Muscle layer of duodenum (tissue), 2 donors: ENCODE measurements around the gene STARD3NL.

Experiments
- H3K27ac ChIP-seq: one replicate; pipeline ENCODE4 v1.7.0; 2013; ENCODE audit warnings: mild to moderate bottlenecking, low read length
- H3K27me3 ChIP-seq: one replicate; pipeline ENCODE4 v1.7.0; 2013; ENCODE audit warnings: low read depth, mild to moderate bottlenecking, control low read depth, low read length
- H3K36me3 ChIP-seq, 2 donors: one replicate each; pipeline ENCODE4 v1.7.0; 2013; ENCODE audit warnings: low read length in 2 of 2, control low read depth in 1 of 2, mild to moderate bottlenecking in 1 of 2; ENCODE audit not compliant: insufficient read depth in 2 of 2, control insufficient read depth in 1 of 2
- H3K4me1 ChIP-seq, 2 donors: one replicate each; pipeline ENCODE4 v1.7.0; 2013; ENCODE audit warnings: low read length in 2 of 2, mild to moderate bottlenecking in 2 of 2, control low read depth in 1 of 2, moderate library complexity in 1 of 2; ENCODE audit not compliant: insufficient read depth in 2 of 2, control insufficient read depth in 1 of 2
- H3K4me3 ChIP-seq, 2 donors: one replicate each; pipeline ENCODE4 v1.7.0; 2013; ENCODE audit warnings: low read length in 2 of 2, low read depth in 1 of 2, mild to moderate bottlenecking in 1 of 2
- H3K9me3 ChIP-seq, 2 donors: one replicate each; pipeline ENCODE4 v1.7.0; 2013; ENCODE audit warnings: low read length in 2 of 2, control low read depth in 1 of 2, mild to moderate bottlenecking in 1 of 2; ENCODE audit not compliant: control insufficient read depth in 1 of 2
- donor health status: healthy.

The STARD3NL gene

GRCh38 chr7:38199782-38200181 lies 21.7 kb downstream of the STARD3NL start:
- Histone ChIP-seq H3K4me3 (no peak overlapping the region), H3K27me3 (no peaks in the 10 kb centered on the region), H3K9me3 (no peaks in the 10 kb centered on the region), H3K4me1 (peaks cover 4 to 37% of the 10 kb centered on the region in 2 donors), H3K27ac (no peak overlapping the region), H3K36me3 (no peaks in the 10 kb centered on the region)

- Histone ChIP-seq H3K9me3 (no peaks in the 10 kb centered on the region), H3K27ac (no peak overlapping the region), H3K27me3 (no peaks in the 10 kb centered on the region), H3K4me3 (no peak overlapping the region), H3K36me3 (peaks cover 0 to 6% of the 10 kb centered on the region in 2 donors), H3K4me1 (no peaks in the 10 kb centered on the region)
Observed at GRCh38 chr7:38206071-38206470, 28.0 kb downstream of the STARD3NL start.

- H3K27ac ChIP-seq = no peak overlapping the region
- no peaks in the 10 kb centered on the region for H3K9me3 ChIP-seq
- peaks cover 0 to 9% of the 10 kb centered on the region in 2 donors for H3K4me1 ChIP-seq
- H3K36me3 ChIP-seq = peaks cover 0 to 6% of the 10 kb centered on the region in 2 donors
- H3K4me3 ChIP-seq = no peak overlapping the region
- no peaks in the 10 kb centered on the region for H3K27me3 ChIP-seq
Observed at GRCh38 chr7:38207843-38208242, 29.8 kb downstream of the STARD3NL start.

- no peaks in the 10 kb centered on the region for H3K9me3 ChIP-seq
- peaks cover 0 to 19% of the 10 kb centered on the region in 2 donors for H3K4me1 ChIP-seq
- H3K27ac ChIP-seq = no peak overlapping the region
- peaks cover 5 to 6% of the 10 kb centered on the region in 2 donors for H3K36me3 ChIP-seq
- H3K27me3 ChIP-seq = no peaks in the 10 kb centered on the region
- H3K4me3 ChIP-seq = no peak overlapping the region
Observed at GRCh38 chr7:38211486-38211885, 33.4 kb downstream of the STARD3NL start.

- Histone ChIP-seq H3K9me3 (no peaks in the 10 kb centered on the region), H3K4me3 (no peak overlapping the region), H3K4me1 (peaks cover 0 to 19% of the 10 kb centered on the region in 2 donors), H3K36me3 (peaks cover 5 to 6% of the 10 kb centered on the region in 2 donors), H3K27me3 (no peaks in the 10 kb centered on the region), H3K27ac (no peak overlapping the region)
Observed at GRCh38 chr7:38211940-38212339, 33.9 kb downstream of the STARD3NL start.

GRCh38 chr7:38215115-38215514 lies 37.1 kb downstream of the STARD3NL start:
- Histone ChIP-seq H3K36me3 (peaks cover 13 to 23% of the 10 kb centered on the region in 2 donors), H3K4me3 (no peak overlapping the region), H3K27ac (no peak overlapping the region), H3K4me1 (peaks cover 0 to 19% of the 10 kb centered on the region in 2 donors), H3K27me3 (no peaks in the 10 kb centered on the region), H3K9me3 (no peaks in the 10 kb centered on the region)

GRCh38 chr7:38215735-38216670 lies 38.0 kb downstream of the STARD3NL start:
- no peak overlapping the region for H3K4me3 ChIP-seq
- peaks cover 19 to 26% of the 10 kb centered on the region in 2 donors for H3K36me3 ChIP-seq
- no peak overlapping the region for H3K27ac ChIP-seq
- H3K27me3 ChIP-seq = no peaks in the 10 kb centered on the region
- H3K4me1 ChIP-seq = peaks cover 0 to 19% of the 10 kb centered on the region in 2 donors
- H3K9me3 ChIP-seq = no peaks in the 10 kb centered on the region

GRCh38 chr7:38217672-38218071 lies 39.6 kb downstream of the STARD3NL start:
- Histone ChIP-seq H3K27ac (no peak overlapping the region), H3K9me3 (no peaks in the 10 kb centered on the region), H3K27me3 (no peaks in the 10 kb centered on the region), H3K36me3 (peaks cover 19 to 26% of the 10 kb centered on the region in 2 donors), H3K4me3 (no peak overlapping the region), H3K4me1 (peaks cover 0 to 20% of the 10 kb centered on the region in 2 donors)

- peaks cover 14 to 31% of the 10 kb centered on the region in 2 donors for H3K36me3 ChIP-seq
- H3K27ac ChIP-seq = no peak overlapping the region
- H3K4me3 ChIP-seq = no peak overlapping the region
- H3K9me3 ChIP-seq = no peaks in the 10 kb centered on the region
- no peaks in the 10 kb centered on the region for H3K27me3 ChIP-seq
- H3K4me1 ChIP-seq = peaks cover 0 to 13% of the 10 kb centered on the region in 2 donors
Observed at GRCh38 chr7:38220452-38220851, 42.4 kb downstream of the STARD3NL start.

GRCh38 chr7:38222481-38223096 lies 44.5 kb downstream of the STARD3NL start:
- Histone ChIP-seq H3K27me3 (no peaks in the 10 kb centered on the region), H3K9me3 (no peaks in the 10 kb centered on the region), H3K4me1 (peaks cover 0 to 11% of the 10 kb centered on the region in 2 donors), H3K27ac (no peak overlapping the region), H3K4me3 (no peak overlapping the region), H3K36me3 (peaks cover 14 to 33% of the 10 kb centered on the region in 2 donors)

- H3K27ac ChIP-seq = no peak overlapping the region
- H3K27me3 ChIP-seq = no peaks in the 10 kb centered on the region
- H3K4me1 ChIP-seq = peaks cover 0 to 11% of the 10 kb centered on the region in 2 donors
- H3K9me3 ChIP-seq = no peaks in the 10 kb centered on the region
- H3K36me3 ChIP-seq = peaks cover 14 to 30% of the 10 kb centered on the region in 2 donors
- no peak overlapping the region for H3K4me3 ChIP-seq
Observed at GRCh38 chr7:38223306-38223705, 45.3 kb downstream of the STARD3NL start.
